HG03354 (cell line): Measurements from ENCODE around the gene HDAC2.
A peak's percentile ranks its signal among the peaks of the same experiment; 100 is the strongest.
"Not testable (repeated sequence)": the region's sequence is repeated elsewhere in the genome, so short reads cannot be mapped to it uniquely, and the experiment has no call there.

ENCODE experiments used
- ATAC-seq: cut with Tn5 transposase; IDR thresholded peaks from one replicate; pipeline ENCODE4 v1.9.1; 2021; ENCODE audit warnings: mild to moderate bottlenecking; ENCODE audit not compliant: unreplicated experiment, poor library complexity, severe bottlenecking

The HDAC2 gene

GRCh38 chr6:113923526-113923925 lies 47.4 kb downstream of the HDAC2 start:
- no peak for ATAC-seq

- ATAC-seq: no peak
Measured at GRCh38 chr6:113921299-113921904, 49.5 kb downstream of the HDAC2 start.

- ATAC-seq: peak; percentile 91
Measured at GRCh38 chr6:113920663-113921267, 50.2 kb downstream of the HDAC2 start.

- not testable (repeated sequence) for ATAC-seq
Measured at GRCh38 chr6:113910285-113910684, 60.7 kb downstream of the HDAC2 start.

GRCh38 chr6:113909224-113909856 lies 61.6 kb downstream of the HDAC2 start:
- peak; percentile 81 for ATAC-seq

GRCh38 chr6:113908801-113909200 lies 62.1 kb downstream of the HDAC2 start:
- no peak for ATAC-seq

- no peak for ATAC-seq
Measured at GRCh38 chr6:113907102-113907815, 63.7 kb downstream of the HDAC2 start.

GRCh38 chr6:113903666-113904330 lies 67.2 kb downstream of the HDAC2 start:
- no peak for ATAC-seq

GRCh38 chr6:113901482-113901881 lies 69.5 kb downstream of the HDAC2 start:
- no peak for ATAC-seq

GRCh38 chr6:113894712-113895674 lies 76.0 kb downstream of the HDAC2 start:
- no peak for ATAC-seq

GRCh38 chr6:113893866-113894265 lies 77.1 kb downstream of the HDAC2 start:
- no peak for ATAC-seq

- ATAC-seq: no peak
Measured at GRCh38 chr6:113893451-113893850, 77.5 kb downstream of the HDAC2 start.

GRCh38 chr6:113888956-113889630 lies 81.9 kb downstream of the HDAC2 start:
- ATAC-seq: no peak

GRCh38 chr6:113888493-113888892 lies 82.5 kb downstream of the HDAC2 start:
- ATAC-seq: no peak

- ATAC-seq: no peak
Measured at GRCh38 chr6:113886512-113886911, 84.4 kb downstream of the HDAC2 start.

- ATAC-seq: no peak
Measured at GRCh38 chr6:113884011-113884410, 86.9 kb downstream of the HDAC2 start.
